NCI-H526 treated with DMSO at 0.1 percent for 48 hours (cell line): ENCODE measurements around the gene PEX5L.
A peak's percentile ranks its signal among the peaks of the same experiment; 100 is the strongest.

Experiments
- DNase-seq: peaks from one replicate; lab custom pipeline; 2025; lab: John Stamatoyannopoulos, UW

Gene PEX5L

GRCh38 chr3:179956416-179956830 is 80.3 kb downstream of the PEX5L start:
- DNase-seq: peak; percentile 93

GRCh38 chr3:179955809-179956208 is 80.9 kb downstream of the PEX5L start:
- no peak for DNase-seq

- no peak for DNase-seq
Measured at GRCh38 chr3:179955286-179955685, 81.5 kb downstream of the PEX5L start.

- no peak for DNase-seq
Measured at GRCh38 chr3:179953993-179954870, 82.5 kb downstream of the PEX5L start.

GRCh38 chr3:179950840-179951239 is 85.9 kb downstream of the PEX5L start:
- DNase-seq: peak; percentile 47

- no peak for DNase-seq
Measured at GRCh38 chr3:179949869-179950268, 86.9 kb downstream of the PEX5L start.

GRCh38 chr3:179949412-179949811 is 87.3 kb downstream of the PEX5L start:
- peak; percentile 98 for DNase-seq

- DNase-seq: peak; percentile 55
Measured at GRCh38 chr3:179948740-179949139, 88.0 kb downstream of the PEX5L start.

- no peak for DNase-seq
Measured at GRCh38 chr3:179945569-179945968, 91.2 kb downstream of the PEX5L start.

- DNase-seq: no peak
Measured at GRCh38 chr3:179943117-179943880, 93.4 kb downstream of the PEX5L start.

GRCh38 chr3:179942553-179943075 is 94.1 kb downstream of the PEX5L start:
- no peak for DNase-seq

GRCh38 chr3:179935710-179936109 is 101.0 kb downstream of the PEX5L start:
- DNase-seq: no peak

- peak; percentile 76 for DNase-seq
Measured at GRCh38 chr3:179933914-179934313, 102.8 kb downstream of the PEX5L start.

GRCh38 chr3:179933080-179933479 is 103.7 kb downstream of the PEX5L start:
- DNase-seq: peak; percentile 54

GRCh38 chr3:179932674-179933073 is 104.1 kb downstream of the PEX5L start:
- no peak for DNase-seq

GRCh38 chr3:179929091-179929529 is 107.6 kb downstream of the PEX5L start:
- DNase-seq: peak; percentile 58

GRCh38 chr3:179927191-179927590 is 109.5 kb downstream of the PEX5L start:
- DNase-seq: no peak

GRCh38 chr3:179921951-179922350 is 114.8 kb downstream of the PEX5L start:
- DNase-seq: no peak

- peak; percentile 72 for DNase-seq
Measured at GRCh38 chr3:179921500-179921899, 115.2 kb downstream of the PEX5L start.

GRCh38 chr3:179907784-179908482 is 128.8 kb downstream of the PEX5L start:
- no peak for DNase-seq

- no peak for DNase-seq
Measured at GRCh38 chr3:179902061-179902460, 134.7 kb downstream of the PEX5L start.

GRCh38 chr3:179898024-179898423 is 138.7 kb downstream of the PEX5L start:
- DNase-seq: no peak
